ENCODE data around the gene PLXNA4.

GRCh38 chr7:132321387-132321786, 254.9 kb downstream of the PLXNA4 start:
- TF ChIP-seq CTCF (IDR thresholded peaks at IDR 0.05; ENCODE audit: insufficient read depth, low read depth, low read length) (no peak), EZH2 (IDR thresholded peaks at IDR 0.05; ENCODE audit: insufficient read depth, low read length) (no peak)

All from astrocyte (in vitro differentiated cells and primary cell).